Measurements from ENCODE around the gene FZR1.

Gene FZR1

DNA sequence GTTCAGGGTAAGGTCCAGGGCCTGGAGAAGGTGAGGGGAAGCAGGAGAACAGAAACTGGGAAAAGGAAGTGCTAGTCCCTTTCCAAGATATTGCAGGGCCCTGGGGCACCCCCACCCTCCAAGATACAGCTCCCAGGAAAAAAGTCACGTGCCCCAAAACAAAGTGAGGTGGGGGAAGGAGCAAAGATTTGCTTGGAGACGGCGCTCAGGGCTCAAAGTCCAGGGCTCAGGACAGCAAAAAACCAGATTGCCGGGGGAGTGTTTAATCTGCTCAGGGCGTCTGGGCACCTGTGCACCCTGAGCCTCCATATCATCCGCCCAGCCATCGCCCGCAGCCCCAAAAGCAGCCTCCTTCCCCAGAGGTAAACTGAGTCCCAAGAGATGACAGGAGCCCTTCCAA lies 32.1 kb upstream of the FZR1 start:
- DNase-seq, result no peak

- no peak for DNase-seq
Observed at GRCh38 chr19:3474614-3475013, 31.5 kb upstream of the FZR1 start.

- DNase-seq, result no peak
Observed at GRCh38 chr19:3475449-3475848, 30.7 kb upstream of the FZR1 start.

- no peak for DNase-seq
Observed at GRCh38 chr19:3476830-3477229, 29.3 kb upstream of the FZR1 start.

- DNase-seq, result no peak
Observed at GRCh38 chr19:3477506-3477905, 28.6 kb upstream of the FZR1 start.

DNA sequence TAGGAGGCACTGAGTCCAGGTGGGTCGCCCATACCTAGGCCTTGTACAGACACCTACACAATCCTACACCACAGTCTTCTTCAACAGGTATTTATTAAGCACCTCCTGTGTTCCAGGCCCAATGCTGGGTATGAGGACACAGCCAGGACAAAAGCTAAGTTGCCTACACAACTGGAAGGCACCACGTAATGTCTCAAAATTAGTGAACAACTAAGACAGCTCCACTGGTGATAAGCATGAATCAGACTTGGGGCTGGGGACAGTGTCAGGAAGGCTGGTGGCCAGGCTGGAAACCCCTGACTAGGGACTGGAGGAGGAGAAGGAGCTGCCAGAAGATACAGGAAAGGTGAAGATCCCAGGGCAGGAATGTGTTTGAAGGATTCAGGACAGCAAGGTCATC lies 28.2 kb upstream of the FZR1 start:
- DNase-seq, result no peak

- no peak for DNase-seq
Observed at GRCh38 chr19:3478409-3479176, 27.5 kb upstream of the FZR1 start.

DNA sequence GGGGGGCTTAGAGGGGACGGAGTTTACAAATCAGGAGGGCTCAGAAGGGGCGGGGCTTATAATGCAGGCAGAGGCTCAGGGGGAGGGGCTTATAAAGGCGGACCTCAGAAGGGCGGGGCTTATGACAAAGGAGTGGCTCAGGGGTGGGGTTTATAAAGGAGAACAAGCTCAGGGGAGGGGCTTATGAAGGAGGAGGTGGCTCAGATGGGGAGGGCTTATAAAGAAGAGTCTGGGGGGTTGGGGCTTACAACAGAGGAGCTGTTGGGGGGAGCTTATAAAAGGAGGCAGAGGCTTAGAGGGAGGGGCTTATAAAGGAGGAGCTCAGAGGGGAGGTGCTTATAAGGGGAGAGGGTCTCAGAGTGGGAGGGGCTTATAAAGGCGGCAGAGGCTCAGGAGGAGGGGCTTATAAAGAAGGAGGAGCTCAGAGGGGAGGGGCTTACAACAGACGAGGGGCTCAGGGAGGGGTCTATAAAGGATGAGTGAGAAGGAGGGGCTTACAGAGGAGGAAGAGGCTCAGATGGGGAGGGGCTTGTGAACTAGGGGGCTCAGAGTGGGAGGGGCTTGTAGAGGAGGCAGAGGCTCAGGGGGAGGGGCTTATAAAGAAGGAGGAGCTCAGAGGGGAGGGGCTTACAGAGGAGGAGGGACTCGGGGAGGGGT lies 26.8 kb upstream of the FZR1 start:
- no peak for DNase-seq

DNA sequence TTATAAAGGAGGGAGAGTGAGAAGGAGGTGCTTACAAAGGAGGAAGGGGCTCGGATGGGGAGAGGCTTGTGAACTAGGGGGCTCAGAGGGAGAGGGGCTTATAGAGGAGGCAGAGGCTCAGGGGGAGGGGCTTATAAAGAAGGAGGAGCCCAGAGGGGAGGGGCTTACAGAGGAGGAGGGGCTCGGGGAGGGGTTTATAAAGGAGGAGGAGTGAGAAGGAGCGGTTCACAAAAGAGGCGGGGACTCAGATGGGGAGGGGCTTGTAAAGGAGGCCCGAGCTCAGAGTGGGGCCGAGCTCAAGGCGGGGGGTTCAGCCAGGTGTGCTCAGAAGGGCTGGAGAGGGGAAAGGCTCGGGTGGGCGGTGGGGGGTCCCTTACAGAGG lies 26.3 kb upstream of the FZR1 start:
- DNase-seq, result no peak

DNA sequence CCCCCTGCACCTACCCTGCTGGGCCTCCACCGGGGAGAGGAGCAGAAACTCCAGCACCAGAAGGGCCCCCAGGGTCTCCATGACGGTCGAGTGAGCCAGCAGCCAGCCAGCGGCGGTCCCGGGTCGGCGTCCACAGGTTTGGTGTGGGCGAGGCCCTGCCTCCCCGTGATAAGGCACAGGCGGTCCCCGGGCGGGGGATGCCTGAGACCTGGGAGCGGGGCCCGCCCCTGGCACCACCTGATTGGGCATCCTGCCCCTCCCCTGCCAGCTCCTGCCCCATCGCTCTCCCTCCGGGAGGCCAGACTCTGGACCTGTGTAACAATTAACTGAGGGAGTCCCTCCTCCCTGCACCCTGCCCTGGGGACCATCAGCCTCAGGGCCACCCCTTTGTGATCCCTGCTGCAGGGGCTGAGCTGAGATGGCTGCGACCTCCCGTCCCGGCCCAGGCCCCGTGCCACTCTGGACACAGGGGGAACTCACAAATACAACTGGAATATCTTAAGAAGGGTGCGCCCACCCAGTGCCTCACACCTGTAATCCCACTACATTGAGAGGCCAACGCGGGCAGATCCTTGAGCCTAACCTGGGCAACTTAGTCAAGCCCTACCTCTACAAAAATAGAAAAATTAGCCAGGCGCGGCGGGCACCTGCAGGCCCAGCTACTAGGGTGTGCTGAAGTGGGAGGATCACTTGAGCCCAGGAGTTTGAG lies 25.6 kb upstream of the FZR1 start, which contains the start of gene SMIM24:
Gene SMIM24 (minus strand): TSS at position 143 of the 709 bp plus-strand sequence. CDS start 62 bp downstream, at position 81.
- DNase-seq, result no peak

- no peak for DNase-seq
Observed at GRCh38 chr19:3481241-3482090, 24.6 kb upstream of the FZR1 start.

- DNase-seq, result no peak
Observed at GRCh38 chr19:3482507-3483225, 23.4 kb upstream of the FZR1 start.

DNA sequence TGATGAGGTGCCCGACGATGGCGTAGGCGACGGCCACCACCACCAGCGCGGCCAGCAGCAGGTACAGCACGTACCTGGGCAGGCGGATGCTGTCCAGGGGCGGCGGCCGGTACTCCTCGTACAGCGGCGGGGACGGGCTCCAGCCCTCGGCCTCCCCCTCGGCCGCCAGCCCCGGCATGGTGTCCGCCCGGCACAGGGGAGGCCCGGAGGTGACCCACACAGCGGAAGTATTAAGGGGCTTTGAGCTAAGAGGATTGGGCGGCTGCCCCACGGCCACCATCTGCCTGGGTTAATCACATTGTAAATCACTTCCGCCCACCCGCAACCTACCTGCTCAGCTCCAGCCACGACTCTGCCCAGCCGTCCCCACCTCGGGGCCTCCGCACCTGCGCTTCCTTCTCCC lies 22.9 kb upstream of the FZR1 start, which contains the start of gene SMIM44:
Gene SMIM44 (minus strand): TSS at position 216 of the 403 bp plus-strand sequence. CDS start 38 bp downstream, at position 178.
- DNase-seq, result no peak

- no peak for DNase-seq
Observed at GRCh38 chr19:3491396-3492119, 14.6 kb upstream of the FZR1 start.

GRCh38 chr19:3492131-3492839 lies 13.8 kb upstream of the FZR1 start:
- no peak for DNase-seq

- no peak for DNase-seq
Observed at GRCh38 chr19:3492919-3493318, 13.2 kb upstream of the FZR1 start.

DNA sequence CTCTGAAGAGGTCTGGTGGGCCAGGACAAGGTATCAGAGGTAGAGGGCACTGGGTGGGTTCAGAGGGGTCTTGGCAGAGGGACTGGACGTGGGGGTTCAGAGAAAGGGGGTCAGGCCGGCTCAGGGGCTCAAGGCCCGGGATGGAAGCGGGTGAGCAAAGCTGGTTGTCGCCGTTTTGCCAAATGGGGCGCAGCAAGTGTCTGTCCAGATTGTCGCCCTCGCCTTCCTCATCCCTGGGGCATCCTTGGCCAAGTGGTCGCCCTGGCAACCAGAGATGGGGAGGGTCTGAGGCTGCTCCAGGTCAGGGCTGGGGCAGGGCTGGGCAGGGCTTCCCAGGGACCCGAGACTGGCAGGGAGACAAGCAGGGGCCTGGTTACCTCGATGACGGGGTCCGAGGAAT lies 12.5 kb upstream of the FZR1 start:
- no peak for DNase-seq

DNA sequence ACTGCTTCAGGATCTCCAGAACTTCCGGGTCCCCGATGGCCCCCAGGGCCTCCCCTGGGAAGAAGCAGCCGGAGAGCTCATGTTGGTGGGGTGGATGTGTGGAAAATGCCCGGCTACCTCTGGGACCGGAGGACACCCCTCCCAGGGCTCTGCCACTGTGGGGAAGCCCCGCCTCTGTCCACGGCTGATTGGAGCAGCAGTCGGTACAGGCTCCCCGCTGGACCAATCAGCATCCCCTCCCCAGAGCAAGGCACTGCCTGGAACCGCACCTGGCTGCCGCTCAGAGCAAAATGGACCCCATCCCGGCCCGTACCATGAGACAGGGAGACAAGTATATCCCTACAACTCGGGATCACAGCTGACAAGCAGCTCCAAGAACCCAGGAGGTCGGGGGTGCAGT lies 12.1 kb upstream of the FZR1 start:
- DNase-seq, result no peak

- DNase-seq, result no peak
Observed at GRCh38 chr19:3494559-3494958, 11.6 kb upstream of the FZR1 start.

DNA sequence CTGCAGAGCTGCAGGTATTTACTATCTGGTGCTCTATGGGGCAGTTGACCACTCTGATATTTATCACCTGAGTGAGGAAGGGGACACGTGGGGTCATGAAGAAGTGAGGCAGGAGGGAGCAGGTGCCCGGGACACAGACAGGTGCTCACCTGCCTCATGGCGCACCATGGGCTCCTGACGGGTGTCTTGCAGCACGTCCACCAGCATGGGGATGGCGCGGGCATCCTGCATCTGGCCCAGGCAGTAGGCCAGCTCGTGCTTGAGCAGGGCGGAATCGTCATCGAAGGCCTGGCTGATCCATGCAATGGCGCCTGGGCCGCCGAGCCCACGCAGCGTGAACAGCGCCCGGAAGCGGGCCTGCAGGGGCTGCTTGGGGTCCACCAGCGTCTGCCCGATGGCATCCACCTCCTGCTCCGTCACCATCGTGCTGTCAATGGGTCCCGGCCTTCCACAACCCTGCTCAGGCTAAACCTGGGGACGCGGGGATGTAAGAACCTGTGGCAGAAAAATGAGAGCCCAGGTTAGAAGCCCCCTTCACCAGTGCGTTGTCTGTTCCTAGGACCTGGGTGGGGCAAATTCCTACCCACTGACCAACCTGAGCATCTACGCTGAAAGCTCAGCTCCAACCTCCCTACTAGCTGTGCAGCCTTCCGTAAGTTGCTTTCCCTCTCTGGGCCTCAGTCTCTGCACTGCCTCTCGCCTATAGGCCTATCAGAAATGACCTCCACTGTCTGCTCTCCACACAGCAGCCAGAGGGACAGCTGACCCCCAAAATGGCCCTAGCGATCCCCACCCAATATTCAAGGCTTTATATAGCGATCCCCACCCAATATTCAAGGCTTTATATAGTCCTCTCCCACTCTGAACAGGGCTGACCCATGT lies 9.5 kb upstream of the FZR1 start:
- DNase-seq, result no peak
